Dermis blood vessel endothelial cell (primary cell): ENCODE data around the gene JPH4. TPM values are rescaled to one million over a fixed set of nuclear protein-coding genes. Genes with fewer than 3 reads are reported as not detected.

Source experiments
- DNase-seq: peaks from one replicate; pipeline ENCODE4 v3.0.0; 2010
- total RNA-seq: library from RNA; depleted of rRNA; stranded (reverse); fragments of >200 nt; gene quantifications from 2 replicates; pipeline ENCODE4 v1.2.3, GENCODE V29; 2014

JPH4 gene
- total RNA-seq, 1 donor from 2014 or later = not detected

DNA sequence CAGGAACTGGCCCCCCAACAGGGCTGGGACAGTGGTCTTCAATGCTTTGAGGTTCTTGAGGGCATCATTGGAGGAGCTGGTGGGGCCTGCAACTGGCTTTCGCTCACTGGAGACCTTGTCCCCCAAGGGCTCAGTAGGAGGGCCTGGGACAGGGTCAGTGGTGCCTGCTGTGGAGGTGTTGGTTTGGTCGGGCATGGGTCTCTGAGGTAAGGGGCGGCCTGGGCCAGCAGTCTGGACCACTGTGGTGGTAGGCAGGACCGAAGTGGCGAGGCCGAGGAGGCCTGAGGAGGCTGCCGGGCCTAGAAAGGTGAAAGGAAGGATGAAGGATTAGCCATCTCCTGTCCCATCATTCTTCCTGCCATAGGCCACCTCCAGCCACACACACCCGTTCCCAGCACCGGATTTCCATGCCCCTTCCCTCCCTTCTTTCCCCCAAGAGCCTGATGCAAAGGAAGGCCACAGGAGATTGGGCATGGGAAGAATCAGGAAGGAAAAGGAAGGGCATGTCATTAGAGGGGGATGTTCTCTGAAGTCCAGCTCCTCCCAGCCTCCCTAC is 55.9 kb downstream of the JPH4 start:
- no peak for DNase-seq

GRCh38 chr14:23521785-23522640 is 56.6 kb downstream of the JPH4 start:
- DNase-seq = no peak

DNA sequence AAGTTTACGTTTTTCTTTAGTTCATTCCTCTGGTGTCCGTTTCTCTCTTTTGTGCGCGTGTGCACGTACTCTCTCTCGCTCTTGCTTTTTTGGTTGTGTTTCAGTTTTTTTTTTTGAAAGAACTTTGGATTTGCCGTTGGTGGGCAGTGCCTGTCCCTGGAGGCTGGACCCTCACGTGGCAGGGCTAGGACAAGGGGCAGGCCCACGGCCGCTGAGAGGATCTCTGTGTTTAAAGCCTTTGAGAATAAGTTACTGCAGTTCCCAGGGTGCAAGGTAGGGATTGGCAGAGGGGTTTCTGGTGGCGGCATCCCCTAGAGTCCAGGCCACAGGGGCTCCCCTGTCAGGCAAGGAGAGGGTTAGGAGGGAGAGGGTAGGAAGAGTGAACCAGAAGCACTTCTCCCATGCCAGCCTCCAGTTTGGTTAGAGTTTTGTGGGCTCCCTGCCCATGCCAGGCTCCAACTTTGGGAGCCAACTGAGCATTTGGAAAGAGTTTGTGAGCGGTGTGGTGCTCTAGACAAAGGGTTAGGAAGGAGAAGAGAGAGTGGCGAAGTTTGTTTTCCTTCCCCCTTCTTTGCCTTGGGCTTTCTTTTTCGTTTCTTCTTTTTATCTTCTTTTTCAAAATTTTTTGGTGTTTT is 57.6 kb downstream of the JPH4 start:
- no peak for DNase-seq

DNA sequence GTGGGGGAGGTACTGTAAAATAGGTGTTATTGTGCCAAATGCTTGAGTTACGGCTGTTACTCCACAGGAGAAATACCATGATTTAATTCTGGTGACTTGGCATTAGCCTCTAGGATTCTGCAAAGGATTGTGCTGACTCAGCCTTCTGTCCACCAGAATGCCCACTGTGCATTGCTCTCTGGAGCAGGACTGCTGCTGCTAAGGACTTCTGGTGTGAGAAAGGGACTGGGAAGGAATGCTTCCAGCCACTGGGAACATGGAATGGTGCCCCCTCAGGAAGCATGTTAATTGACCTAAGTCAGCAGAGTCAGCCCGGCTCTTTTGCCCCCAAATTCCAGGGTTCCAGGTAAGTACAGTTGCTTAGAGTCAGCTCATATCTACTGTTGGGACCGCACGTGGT is 59.9 kb downstream of the JPH4 start:
- no peak for DNase-seq

Other genes with a start within 250 kb of the JPH4 start
- 0.84 and 3.7 TPM in 2 replicates for gene SLC22A17, start 225.9 kb downstream of the JPH4 start, total RNA-seq
- gene EFS, start 213.6 kb downstream of the JPH4 start, total RNA-seq = 0.17 TPM in 1 of 2 replicates, not detected in the other
- gene IL25, start 206.0 kb downstream of the JPH4 start, total RNA-seq = not detected in 2 replicates
- gene CMTM5, start 201.7 kb downstream of the JPH4 start, total RNA-seq = not detected in 2 replicates
- gene MYH6, start 170.5 kb downstream of the JPH4 start, total RNA-seq = not detected in 2 replicates
- gene MYH7, start 143.1 kb downstream of the JPH4 start, total RNA-seq = not detected in 2 replicates
- 42.5 and 61.8 TPM in 2 replicates for gene NGDN, start 109.1 kb downstream of the JPH4 start, total RNA-seq
- gene ZFHX2, start 27.0 kb downstream of the JPH4 start, total RNA-seq = 0.17 and 0.23 TPM in 2 replicates
- gene THTPA, start 22.5 kb downstream of the JPH4 start, total RNA-seq = 6.0 and 10.6 TPM in 2 replicates
- 28.8 and 29.6 TPM in 2 replicates for gene AP1G2, start 11.0 kb downstream of the JPH4 start, total RNA-seq
- 0.51 and 0.65 TPM in 2 replicates for gene DHRS2, start 57.6 kb upstream of the JPH4 start, total RNA-seq